GM18907 (cell line): ENCODE results near the gene HNRNPA3.
"Not testable (repeated sequence)": the region's sequence is repeated elsewhere in the genome, so short reads cannot be mapped to it uniquely, and the experiment has no call there.

Experiments
- ATAC-seq: cut with Tn5 transposase; IDR thresholded peaks from one replicate; pipeline ENCODE4 v1.9.1; 2021; ENCODE audit warnings: mild to moderate bottlenecking, moderate library complexity; ENCODE audit not compliant: unreplicated experiment

HNRNPA3 gene

DNA sequence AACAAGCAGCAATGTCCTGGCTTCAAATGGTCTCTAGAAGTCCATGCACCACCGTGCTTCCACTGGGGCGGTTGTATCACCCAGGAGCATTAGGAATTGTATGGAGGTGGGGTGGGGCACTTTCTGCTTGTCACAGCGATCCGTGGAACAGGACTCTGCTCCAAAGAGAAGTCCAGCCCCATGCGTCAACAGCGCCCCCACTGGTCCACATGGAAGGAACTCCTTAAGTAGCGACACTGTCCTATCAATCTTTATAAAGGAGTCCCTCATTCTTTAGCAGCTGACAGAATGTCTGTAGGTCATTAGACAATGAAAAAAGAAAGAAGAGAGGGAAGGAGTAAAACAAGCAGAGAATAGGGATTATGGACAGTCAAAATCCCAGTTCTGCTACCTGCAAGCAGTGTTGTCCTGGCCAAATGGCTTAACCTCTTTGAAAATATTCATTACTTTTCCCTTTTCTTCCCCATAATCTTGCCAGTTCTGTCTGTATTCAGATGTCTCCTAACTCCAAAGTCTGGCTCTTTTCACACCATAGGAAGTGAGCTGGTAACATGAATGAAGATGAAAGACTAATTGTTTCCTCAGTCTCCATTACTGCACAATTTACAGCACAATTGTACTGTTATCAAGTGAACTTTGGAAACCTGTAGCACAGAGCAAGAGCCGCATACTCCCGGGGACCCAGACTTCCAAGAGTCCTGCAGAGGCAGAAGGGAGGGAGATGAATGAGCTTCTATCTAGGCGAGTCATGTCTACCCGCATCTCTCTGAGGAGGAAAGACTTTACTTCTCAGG is 42.0 kb downstream of the HNRNPA3 start:
- ATAC-seq: no peak

- ATAC-seq: no peak
These were observed 42.6 kb downstream of the HNRNPA3 start for GRCh38 chr2:177255227-177255601.

GRCh38 chr2:177256026-177256425 is 43.4 kb downstream of the HNRNPA3 start:
- ATAC-seq: no peak

DNA sequence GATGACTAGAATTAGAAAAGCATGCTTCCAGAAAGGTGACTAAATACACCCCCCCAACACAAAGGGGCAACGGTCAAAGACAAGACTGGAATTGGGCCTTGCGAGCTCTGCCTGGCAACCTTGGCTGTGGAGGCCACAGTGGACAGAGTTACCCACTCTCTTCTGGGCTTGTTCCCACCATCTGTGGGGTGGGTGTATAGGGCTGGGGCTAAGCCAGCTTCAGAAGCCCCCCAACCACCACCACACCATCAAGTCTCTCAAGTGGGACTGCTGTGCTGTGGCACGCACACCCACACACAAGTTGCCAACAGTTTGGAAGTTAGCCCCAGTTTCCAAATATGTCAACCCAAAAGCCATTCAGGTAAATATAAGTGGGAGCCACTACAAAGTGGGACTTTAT is 44.1 kb downstream of the HNRNPA3 start:
- no peak for ATAC-seq

DNA sequence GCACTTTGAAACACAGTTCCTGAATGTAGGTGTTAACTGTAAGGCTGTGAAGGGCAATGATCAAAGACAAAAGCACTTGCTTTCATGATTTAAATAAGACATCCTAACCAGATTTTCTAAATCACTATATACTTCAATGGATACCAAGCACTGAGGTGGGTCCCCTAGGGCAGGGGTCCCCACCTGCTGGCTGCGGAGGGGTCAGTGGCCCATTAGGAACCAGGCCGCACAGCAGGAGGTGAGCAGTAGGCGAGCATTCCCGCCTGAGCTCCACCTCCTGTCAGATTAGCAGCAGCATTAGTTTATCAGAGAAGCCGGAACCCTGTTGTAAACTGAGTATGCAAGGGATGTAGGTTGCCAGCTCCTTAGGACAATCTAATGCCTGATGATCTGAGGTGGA is 44.9 kb downstream of the HNRNPA3 start:
- ATAC-seq: no peak

DNA sequence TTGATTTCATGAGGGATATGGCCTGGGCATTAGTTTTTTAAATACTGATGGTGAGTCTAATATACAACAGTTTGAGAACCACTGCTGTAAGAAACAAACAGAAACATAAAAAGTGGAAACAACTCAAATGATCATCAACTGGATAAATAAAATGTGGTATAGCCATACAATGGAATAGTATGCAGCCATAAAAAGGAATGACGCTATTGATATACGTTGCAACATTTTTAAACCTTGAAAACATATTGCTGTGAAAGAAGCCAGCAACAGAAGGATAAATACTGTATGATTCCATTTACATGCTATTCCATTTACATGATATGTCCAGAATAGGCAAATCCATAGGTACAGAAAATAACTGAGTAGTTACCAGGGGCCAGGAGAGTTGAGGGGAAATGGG is 45.5 kb downstream of the HNRNPA3 start:
- no peak for ATAC-seq

DNA sequence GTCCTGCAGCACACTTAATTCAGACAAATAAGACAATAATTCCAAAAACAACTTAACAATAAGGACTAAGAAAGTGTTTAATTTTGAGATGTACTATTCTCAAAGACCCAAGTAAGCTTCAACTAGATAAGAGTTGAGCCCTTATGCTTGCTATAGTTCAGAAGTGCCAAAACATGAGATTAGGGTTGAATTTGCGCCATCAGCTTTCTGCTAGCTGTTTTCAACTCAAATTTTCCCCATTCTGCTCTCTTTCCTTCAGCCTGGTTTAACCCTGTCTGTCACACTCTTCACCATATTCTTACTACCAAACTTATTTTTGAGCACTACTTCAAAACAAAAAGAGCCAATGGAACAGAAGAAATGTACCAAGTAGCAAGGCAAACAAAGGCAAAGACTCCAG is 47.8 kb downstream of the HNRNPA3 start:
- no peak for ATAC-seq

DNA sequence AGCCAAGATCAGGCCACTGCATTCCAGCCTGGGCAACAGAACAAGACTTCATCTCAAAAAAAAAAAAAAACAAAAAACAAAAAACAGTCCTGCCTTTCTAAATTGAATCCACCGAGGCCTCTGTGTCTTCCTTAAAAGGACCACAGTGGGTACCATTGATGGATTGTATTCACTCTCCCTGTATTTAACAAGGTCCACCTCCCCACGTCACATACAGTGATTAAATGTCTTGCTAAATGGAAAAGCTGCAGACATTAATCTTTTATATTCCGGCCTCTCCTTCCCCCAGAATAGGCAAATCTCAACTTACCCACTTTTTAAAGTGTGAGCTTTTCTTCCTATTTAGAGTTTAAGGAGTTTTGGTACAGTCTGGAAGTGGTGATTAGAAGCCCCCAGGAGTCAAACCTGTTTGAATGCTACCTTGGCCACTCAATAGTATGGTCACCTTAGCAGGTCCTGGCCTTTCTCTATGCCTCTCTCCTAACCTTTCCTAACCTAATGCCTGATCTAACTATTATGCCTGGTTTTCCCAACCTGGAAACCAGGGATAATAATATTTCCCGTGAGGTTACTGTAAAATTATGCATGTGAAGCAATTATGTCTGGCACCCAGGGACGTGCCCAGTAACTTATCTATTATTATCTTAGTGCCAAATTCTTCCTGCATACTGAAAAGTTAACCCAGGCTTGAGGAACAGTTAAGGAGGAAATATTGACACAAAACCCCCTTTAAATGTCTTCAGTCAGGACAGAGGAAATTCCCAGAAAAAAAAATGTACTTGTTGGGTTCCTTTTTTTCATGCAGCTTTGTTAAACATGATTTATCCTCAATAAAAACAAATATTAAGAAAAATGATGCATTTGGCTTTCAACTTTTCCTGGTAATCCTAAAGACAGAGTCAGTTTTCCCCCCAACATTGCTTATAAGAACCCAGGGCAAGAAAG is 48.8 kb downstream of the HNRNPA3 start:
- no peak for ATAC-seq

DNA sequence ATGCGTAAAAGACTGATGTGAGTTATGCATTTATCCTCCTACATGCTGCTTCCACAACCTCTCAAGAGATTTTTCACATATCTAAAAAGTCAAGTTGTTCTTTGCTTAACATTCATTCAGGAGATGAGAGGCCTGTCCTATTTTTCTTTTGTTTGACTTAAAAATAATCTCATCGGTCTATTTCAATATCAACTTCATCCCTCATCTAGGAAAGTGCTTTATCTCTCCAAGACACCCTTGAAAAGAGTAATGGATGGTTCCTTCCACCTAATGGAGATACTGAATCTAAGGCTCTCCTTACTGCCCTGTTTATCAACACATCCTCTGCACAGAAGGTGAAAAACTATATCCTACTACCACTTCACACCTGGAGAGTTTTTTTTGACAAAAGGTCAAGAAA is 49.5 kb downstream of the HNRNPA3 start:
- no peak for ATAC-seq

GRCh38 chr2:177262958-177263450 is 50.4 kb downstream of the HNRNPA3 start:
- ATAC-seq: no peak

DNA sequence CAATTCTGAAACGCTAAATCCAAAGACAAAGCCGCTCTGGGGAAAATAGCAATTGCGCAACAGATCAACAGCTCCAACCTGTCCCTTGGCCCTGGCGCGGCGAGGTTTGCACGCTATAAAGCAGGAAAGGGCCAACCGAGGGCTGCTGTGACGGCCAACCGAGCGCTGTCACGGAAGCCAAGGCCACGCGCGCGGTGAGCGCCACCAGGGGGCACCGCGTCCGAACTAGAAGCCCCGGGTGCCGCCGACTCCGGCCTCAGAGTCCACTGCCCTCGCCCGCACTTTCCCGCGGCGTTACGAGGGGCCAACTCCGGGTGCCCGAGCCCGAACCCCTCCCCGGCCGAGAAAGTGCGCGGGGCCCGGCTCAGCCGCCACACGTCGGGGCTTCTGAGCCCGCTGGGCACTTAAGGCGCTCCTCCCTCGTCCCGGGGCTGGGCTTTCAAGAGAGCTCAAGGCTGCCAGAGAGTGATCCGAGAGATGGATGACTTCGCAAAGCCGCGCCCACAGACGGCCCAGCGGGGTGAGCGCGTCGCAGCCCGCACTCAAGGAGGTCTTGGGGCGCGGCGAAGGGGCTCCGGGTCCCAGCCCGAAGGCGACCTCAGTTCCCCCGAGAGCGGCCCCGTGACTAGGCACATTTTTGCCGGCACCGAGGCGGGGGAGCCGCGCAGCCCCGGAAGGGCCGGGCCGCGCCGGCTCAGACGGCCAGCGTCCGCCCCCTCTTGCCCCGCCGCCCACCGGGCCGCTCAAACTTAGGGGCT is 51.0 kb downstream of the HNRNPA3 start:
- peak; percentile 57 for ATAC-seq

GRCh38 chr2:177264209-177264692 is 51.7 kb downstream of the HNRNPA3 start:
- ATAC-seq: peak; percentile 19

- peak; percentile 66 for ATAC-seq
These were observed 52.3 kb downstream of the HNRNPA3 start, which contains the start of gene NFE2L2 for GRCh38 chr2:177264693-177265587. Gene NFE2L2, minus strand, starts transcription at chr2:177264727. Its CDS starts 151 bp downstream, at chr2:177264576.

DNA sequence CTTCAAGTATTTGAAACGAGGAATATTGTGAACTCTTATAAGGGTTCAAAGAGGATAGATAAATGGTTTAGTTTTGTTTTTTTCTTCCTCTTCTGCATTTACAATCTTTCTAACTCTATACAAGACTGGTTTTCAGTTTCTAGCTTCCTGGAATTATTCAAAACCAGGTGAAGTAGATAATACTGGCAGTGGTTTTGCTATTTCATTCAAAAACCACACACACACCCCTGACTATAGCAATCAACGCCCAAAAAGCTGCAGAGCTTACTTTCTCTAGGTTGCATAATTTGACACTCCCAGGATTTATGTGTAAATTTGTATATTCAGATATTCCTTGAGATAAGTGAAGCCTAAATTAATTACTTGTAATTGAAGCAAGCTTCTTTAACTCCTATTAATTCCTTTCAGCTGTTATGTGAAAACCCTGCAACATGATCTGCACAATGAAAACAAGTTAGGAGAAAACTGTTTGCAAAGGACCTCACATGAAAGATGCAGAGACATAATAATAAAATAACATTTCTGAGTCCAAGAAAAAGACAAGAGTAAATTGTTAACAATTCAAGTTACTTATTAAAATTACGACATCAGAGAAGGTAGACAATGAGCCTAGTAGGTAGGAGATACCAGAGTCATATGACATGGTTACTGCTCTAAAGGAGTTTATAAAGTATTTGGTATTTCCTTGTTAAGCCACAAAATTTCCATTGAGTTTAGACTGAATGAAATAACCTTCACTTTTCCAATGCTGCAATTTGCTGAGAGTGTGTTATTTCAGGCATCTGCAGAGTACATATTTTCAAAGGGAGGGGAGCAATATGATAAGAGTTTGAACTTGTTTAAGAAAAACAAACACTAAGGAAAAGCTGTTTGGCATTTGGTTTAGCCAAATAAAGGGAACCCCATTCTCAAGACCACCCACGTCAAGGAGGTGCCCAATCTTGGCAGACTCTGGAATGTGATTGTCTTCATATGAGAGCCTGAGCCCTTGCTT is 53.5 kb downstream of the HNRNPA3 start:
- no peak for ATAC-seq

DNA sequence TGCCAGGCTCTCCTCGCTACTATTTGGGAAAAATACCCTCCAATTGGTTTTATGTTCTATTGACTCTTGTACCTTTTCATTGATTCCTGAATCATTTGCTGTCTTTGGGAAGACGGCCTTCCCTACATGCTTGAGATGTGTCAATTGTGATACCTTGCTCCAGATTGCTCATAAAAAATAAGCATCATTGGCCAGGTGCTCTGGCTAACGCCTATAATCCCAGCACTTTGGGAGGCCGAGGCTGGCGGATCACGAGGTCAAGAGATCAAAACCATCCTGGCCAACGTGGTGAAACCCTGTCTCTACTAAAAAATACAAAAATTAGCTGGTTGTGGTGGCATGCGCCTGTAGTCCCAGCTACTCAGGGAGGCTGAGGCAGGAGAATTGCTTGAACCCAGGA is 54.4 kb downstream of the HNRNPA3 start:
- not testable (repeated sequence) for ATAC-seq

- ATAC-seq: no peak
These were observed 55.7 kb downstream of the HNRNPA3 start for GRCh38 chr2:177268187-177268871.

DNA sequence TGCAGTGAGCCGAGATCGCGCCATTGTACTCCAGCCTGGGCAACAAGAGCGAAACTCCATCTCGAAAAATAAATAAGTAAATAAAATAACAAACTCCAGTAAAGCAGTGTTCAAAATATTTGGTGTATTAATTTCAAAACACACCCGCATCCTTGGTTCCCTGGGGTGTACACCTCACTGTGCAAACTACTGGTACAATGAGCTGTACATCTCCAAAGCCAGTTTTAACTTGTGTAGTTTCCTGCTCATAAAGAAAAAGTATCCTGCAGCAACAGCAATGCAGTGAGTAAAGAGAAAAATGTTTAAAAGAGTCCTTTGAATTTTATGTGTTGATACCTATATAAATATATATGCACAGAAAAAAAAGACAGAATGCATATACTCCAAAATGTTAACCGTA is 56.3 kb downstream of the HNRNPA3 start:
- no peak for ATAC-seq

DNA sequence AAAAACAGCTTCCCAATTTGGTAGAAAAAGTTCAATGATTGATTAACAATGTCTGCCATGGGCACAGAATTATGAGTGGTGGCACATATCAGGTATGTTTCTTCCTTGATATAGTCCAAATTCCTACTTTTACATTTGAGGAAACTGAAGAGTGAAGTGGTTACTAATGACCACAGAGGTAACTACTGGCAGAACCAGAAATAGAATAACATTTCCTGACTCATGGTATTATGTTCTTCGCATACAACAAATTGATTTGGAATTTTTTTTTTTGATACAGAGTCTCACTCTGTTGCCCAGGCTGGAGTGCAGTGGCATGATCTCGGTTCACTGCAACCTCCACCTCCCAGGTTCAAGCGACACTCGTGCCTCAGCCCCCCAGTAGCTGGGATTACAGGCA is 57.9 kb downstream of the HNRNPA3 start:
- ATAC-seq: no peak
